GM18499 (cell line): ENCODE measurements around the gene FOXE3.

Experiments
- ATAC-seq: cut with Tn5 transposase; IDR thresholded peaks from one replicate; pipeline ENCODE4 v1.9.1; 2021; ENCODE audit warnings: moderate number of reproducible peaks; ENCODE audit not compliant: insufficient read depth, unreplicated experiment

FOXE3 gene

DNA sequence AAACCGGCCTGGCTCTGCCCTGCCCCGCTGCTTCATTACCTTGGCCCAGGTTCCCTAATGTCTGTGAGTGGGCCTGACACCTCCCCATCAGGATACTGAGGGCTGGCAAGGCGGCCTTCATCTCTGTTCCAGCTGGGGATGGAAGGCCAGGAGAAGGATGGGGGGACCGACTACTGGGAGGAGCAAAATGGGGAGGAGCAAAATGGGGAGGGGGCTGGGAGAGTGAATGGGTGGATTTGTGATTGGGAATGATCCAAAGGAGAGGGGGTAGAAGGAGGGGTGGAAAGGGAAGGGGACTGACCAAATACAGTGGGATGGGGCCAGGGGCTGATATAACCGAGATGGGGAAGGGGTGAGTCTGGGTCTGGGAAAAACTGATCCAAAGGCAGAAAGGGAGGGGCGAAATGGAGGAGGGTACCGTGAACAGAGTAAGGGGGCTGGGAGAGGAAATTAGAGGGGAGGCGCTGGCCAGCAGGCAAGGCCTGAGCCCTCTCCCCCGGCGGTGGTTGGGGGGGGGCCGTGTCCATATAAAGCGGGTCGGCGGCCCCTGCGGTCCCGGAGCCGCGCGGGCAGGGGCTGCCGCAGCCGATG, at the start of gene FOXE3:
TSS of gene FOXE3 (plus strand) at position 558 of the 591 bp plus-strand sequence. CDS start at position 589, 31 bp downstream.
- no peak for ATAC-seq

DNA sequence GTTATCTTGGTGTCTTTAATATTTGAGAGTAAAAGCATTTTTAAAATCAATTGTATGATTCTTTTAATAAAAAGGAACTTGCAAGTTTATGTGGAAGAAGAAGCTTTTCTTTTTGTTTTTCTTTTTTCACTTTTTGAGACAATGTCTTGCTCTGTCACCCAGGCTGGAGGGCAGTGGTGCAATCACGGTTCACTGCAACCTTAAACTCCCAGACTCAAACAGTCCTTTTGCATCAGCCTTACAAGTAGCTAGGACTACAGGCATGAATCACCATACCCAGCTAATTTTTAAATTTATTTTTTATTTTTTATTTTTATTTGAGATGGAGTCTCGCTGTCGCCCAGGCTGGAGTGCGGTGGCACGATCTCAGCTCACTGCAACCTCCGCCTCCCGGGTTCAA, 48.4 kb upstream of the FOXE3 start:
- no peak for ATAC-seq

DNA sequence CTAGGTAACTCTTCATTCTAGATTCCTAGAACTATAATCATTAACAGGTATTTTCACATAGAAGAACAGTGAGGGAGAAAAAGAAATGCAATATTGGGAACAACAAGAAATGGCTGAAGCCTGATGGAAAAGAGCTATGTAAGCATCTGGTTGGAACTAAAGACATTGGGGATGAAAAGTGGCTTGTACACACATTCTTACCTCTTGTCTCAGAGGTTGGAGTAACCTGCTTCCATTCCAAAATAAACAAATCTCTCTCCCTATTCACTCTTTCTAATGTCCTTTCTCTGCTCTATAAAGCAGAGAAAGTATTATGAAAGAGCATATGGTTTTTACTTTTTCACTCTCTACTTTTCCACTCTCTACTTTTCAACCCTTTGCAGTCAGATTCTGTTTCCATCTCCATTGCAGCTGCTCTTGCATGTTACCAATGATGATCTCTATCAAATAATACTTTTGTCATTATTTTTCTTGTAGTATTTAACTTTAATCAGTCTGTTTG, 45.0 kb upstream of the FOXE3 start:
- ATAC-seq: no peak

DNA sequence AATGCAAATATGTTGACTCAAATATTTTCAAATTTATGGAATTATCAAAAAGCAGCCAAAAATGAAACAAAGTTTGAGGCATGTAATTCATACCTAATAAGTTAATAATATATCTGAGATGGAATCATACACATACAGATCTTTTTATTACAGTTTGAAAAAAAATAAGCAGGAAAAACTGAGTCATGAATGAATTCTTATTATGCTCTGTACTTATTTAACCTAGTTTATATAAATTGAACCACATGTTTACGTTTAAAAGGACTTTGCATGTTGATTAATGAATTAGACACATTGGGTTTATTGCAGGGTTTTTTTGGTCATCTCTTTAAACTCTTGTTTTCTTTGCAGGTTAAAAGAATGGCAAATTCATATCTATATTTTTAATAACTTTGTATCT, 41.6 kb upstream of the FOXE3 start:
- ATAC-seq: no peak

DNA sequence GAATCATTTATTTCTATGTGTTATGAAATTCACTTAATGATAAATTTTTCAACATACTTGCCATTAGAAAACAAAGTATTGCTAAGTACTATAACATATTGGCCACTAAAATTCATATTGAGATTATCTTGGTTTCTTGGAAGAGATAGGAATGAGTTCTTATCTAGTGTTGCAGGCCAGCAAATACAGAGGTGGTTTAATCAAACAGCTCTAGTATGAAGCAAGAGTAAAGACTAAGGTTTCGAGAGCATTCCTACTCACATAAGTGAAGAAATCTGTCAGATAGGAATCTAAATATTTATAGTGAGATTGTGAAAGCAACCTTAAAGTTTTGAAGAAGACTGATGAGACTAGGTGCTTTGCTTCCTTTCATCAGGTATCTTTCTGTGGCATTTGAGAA, 37.9 kb upstream of the FOXE3 start:
- ATAC-seq: no peak

DNA sequence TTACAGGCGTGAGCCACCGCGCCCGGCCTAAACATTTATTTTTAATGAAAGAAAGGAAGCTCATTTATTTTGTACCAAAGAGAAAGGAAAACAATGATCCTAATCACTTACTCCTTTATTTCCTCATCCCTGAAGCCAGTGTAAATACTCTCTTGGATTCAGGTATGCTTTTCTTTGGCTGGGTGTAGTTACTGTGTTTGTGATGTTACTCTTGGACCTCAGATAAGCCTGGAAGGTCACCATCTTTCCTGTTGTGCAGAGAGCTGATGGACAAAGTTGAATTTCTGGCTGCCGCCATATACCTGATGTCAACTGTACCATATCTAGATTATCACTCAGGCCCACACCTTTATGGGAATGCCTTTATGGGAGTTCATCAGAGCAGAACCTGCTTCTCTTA, 35.4 kb upstream of the FOXE3 start:
- no peak for ATAC-seq

DNA sequence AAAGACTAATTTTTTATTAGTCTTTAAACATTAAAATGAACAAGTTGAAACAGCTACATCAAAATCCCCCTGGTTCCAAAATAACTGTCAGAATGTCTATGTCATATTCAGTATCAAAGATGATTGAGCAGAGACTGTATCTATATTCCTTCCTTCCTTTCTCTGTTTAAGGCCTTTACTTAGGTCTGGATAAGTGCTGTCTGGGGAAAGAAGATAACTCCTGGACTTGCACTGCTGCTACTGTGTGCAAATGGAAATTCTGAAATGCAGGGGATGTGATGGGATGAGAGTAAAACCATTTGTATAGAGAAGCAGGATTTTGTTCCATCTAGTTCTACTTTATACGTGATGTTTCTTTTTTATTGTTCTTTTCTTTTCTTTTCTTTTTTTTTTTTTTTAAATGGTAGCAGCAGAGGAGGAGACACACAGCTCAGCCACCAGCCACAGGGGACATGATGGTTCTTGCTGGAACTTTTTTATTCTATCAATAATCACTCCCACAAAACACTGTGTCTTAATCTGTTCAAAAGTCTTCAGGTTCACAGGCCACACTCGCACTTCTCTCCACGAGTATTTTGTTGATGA, 33.6 kb upstream of the FOXE3 start:
- no peak for ATAC-seq

DNA sequence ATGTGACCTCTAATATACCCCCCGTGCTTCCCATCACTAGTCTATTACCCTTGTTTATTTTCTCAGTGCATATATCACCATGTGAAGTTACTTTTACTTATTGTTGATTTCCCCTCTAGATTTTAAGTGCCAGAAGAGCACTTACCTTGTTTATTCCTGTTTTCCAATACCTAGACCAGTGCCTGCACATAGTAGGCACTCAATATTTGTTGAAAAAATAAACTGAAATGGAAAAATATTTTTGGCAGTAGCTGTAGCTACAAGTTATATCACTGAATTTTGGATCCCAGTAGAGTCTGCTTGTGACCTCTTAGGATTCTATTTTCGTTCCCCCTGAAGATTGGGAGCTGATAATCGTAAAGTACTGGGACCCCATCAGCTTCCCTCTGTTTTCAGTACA, 32.0 kb upstream of the FOXE3 start:
- no peak for ATAC-seq

DNA sequence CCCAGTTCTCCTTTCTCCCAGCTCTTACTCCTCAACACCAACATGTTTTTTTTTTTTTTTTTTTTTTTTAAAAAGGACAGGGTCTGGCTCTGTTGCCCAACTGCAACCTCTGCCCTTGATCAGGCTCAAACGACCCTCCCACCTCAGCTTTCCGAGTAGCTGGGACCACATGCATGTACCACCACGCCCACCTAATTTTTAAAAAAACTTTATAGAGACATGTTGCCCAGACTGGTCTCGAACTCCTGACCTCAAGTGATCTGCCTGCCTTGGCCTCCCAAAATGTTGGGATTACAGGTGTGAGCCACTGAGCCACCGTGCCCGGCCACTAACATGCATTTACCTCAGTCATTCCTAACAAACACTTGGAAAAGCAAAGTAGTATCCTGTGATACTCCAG, 31.1 kb upstream of the FOXE3 start:
- ATAC-seq: no peak

DNA sequence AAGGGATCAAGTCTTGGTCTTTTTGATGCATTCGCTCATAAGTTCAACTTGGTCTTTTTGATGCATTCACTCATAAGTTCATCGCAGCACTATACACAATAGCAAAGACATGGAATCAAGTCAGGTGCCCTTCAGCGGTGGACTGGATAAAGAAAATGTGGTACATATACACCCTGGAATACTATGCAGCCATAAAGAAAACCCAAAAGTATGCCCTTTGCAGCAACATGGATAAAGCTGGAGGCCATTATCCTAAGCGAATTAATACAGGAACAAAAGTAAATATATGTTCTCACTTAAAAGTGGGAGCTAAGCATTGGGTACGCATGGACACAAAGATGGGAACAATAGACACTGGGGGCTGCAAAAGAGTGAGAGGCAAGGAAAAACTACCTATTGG, 29.8 kb upstream of the FOXE3 start:
- ATAC-seq: no peak

DNA sequence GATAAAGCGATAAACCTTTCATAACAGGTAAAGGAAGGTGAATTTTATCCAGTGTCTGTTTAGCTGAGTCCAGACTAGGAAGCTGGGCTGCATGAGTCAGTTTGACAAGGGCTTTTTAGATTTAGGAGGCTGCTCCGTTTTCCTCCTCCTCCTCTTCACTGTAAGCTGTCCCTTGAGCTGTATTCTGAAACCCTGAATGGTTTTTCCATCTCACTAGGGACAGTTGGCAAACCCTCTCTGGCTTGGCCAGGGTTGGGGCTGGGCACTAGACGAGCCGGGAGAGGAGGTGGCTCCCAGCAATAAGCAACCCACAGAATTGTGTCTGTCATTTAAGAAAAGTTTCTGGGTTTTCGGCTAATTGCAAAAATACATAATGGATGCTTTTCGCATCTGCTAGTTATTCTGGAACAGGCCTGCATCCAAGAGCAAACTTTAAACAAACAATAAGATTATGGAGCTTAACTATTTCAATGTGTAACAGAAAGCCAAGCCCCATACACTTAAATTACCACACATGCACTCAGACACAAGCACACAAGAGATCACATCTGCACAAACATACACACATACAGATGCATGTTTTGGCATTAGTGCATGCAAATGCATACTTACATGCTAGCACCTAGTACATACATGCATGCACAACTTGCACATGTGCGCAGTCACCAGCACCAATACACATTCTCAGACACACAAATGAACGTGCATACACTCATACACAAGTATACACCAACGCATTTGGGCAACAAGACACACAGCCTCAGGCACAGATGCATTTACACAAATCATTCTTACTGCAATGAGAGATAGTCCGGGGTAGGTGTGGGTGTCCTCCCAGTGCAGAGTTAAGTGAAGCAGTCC, 27.8 kb upstream of the FOXE3 start:
- no peak for ATAC-seq

DNA sequence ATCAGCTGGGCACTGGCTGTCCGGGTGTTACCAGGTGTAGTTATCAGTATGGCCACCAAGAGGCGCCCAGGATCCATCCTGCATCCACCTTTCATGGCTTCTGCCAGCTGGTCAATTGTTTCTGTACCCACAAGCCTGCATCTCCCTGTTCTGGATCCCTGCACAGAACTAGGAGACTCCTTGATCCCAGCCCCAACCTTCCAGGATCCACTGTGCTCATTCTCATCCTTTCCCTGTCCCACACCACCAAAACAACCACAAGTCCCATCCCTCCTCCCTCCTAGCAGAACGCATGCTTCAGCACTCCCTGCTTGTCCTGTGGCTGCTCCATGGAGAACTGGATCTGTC, 27.2 kb upstream of the FOXE3 start:
- ATAC-seq: no peak

DNA sequence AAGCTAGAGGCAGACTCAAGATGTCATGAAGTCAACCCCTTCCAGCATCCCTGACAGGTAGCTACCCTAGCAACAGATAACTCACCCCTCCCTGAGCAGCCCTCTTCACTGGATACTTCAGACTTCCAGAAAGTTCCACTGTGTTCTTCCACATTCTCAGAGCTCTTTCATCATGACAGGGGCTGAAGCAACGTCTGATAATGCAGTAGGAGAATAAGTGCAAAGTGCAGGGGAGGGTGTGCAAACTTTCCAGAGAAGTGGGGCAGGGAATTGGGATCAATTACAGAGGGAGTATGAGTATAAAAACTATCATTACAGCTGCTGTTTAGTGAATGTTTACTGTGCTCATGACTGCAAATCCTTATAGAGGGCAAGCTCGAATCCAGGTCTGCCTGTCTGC, 26.4 kb upstream of the FOXE3 start:
- no peak for ATAC-seq

DNA sequence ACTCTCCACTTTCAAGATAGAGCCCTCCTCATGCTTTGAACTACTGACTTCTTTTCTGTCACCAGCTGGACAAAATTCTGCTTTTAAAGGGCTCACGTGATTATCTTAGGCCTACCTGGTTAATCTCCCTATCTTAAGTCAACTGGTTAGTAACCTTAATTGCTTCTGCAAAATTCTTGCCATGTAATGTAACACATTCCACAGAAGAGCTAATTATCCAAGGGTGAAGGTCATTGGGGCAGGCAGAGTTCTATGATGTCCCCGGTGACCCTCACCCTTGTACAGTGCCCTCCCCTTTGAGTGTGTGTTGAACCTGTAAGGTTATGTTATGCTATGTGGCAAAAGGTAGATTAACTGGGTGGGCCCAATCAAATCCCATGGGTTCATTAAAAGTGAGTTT, 25.2 kb upstream of the FOXE3 start:
- ATAC-seq: no peak

DNA sequence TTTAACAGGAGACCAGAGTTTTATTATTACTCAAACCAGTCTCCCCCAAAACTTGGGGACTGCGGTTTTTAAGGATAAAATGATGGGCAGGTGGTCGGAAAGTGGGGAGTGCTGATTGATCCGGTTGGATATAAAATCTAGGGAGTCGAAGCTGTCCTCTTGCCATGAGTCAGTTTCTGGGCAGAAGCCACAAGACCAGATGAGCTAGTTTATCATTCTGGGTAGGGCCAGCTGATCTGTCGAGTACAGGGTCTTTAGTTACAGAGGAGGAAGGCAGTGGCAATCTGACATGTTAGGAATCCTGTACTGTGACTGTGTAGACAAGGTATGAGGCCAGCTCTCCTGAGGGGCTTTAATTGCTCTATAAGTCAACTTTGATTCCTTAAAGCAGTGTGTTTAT, 22.9 kb upstream of the FOXE3 start:
- no peak for ATAC-seq

DNA sequence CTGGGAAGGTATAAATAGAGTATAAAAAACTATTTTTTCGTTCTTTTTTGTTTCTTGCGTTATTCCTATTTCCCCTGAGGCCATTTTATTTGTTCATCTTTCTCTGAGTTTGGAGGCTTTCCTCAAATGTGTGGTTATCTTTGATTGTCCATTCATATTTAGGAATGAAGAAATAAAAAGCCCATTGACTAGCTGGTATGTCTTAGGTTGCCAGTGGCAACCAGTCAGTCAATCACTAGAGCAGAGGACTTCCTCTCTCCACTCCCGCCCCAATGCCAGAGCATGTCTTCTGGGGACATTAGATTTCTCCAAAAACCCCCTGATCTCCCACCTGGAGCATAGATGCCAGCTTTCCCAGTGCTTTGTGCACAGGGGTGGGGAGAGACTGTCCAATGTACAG, 20.7 kb upstream of the FOXE3 start:
- no peak for ATAC-seq

DNA sequence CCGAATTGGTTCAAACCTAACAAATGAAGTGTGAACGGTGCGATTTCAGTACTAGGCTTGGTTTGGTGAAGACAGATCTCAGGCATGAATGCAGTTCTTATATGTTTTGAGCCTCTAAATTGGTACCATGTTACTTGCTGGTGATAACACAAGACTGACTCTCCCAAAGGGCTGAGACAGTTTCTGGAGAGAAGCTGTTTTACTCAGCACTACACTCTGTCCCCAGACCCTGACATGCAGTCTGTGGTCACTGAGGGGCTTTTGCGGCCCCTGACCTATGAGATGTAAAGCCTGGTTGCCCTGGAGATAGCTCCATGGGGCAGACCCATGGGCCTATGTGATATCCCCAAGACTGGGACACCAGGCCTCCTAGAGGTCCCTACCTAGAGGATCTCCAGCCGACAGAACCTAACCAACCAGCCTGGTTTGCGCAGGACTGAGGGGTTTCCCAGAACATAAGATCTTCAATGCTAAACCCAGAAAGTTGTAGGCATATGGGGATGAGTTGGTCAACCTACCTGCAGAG, 19.4 kb upstream of the FOXE3 start:
- ATAC-seq: no peak

DNA sequence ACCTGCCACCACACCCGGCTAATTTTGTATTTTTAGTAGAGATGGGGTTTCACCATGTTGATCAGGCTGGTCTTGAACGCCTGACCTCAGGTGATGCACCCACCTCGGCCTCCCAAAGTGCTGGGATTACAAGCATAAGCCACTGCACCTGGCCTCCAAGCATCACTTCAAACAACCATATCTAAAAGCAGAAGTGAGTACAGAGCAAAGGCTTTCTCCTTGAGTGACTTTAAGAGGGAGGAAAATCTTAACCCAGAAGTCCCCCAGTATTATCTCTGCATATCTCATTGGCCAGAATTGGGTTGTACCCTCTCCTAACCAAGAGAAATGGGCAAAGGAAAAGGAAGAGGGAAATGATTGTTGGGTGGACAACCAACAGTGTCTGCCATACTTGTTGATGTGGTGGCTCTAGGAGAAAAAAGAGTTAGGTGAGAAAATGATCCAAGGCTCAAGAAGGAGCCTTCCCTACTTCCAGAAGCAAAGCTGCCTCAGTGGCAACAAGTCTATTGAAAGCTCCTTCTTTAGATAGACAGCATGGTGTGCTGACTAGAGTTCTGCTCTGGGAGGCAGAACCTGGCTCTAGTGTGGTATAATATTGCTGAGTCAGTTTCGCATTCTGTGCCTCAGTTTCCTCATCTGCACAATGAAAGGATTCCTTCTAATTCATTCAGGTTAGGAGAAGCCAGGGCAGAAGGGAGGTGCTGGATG, 16.8 kb upstream of the FOXE3 start:
- no peak for ATAC-seq

DNA sequence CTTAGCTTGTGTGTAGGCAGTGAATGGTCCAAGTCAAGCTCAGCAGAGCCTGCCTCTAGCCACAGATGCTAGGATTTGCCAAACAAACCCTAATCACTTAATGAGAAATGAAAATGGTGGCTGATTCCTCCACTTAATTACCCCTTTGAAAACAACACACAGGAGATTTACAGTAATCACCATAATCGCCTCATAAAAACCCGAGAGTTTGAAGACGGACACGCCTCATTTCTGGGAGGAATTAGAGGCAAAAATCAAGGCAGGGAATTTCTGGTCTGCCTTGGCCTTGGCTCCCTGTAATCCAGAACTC, 16.3 kb upstream of the FOXE3 start:
- ATAC-seq: no peak

DNA sequence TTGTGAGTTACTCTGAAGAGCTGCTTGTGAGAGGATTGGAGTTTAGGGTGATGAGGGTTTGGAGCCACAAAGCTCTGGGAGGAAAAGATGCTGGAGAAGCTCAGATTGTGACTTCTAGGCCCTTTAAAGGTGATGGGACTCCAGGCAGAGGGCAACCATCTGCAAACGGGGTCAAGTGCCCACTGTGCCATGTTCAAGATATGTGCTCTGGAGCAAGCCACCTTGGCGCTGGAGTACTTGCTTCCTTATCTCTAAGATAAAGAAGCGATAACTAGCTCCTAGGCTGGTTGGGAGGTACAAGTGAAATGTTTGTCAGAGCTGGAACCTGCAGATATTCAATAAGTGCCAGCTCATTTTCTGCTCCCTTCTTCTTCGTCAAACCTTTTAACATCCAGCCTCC, 14.3 kb upstream of the FOXE3 start:
- no peak for ATAC-seq

DNA sequence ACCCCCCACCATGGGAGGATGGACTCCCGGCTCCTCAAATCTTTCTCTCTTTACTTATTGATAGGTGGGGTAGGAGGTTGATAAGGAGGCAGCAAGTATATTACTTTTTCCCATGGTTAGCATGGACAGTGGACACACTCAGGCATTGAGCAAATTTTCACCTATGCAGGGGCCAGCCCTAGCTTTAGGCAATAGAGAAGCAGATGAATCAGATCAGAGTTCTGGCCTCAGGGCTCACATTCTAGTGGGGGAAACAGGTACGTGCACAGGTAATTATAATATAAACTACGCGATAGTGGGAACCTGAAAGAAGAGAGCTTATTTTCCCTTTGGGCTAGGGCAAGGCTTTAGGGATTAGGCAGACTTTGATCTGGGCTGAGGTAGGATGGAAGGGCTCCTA, 13.5 kb upstream of the FOXE3 start:
- no peak for ATAC-seq
